ENCODE measurements around the gene ALPI.

Gene ALPI

DNA sequence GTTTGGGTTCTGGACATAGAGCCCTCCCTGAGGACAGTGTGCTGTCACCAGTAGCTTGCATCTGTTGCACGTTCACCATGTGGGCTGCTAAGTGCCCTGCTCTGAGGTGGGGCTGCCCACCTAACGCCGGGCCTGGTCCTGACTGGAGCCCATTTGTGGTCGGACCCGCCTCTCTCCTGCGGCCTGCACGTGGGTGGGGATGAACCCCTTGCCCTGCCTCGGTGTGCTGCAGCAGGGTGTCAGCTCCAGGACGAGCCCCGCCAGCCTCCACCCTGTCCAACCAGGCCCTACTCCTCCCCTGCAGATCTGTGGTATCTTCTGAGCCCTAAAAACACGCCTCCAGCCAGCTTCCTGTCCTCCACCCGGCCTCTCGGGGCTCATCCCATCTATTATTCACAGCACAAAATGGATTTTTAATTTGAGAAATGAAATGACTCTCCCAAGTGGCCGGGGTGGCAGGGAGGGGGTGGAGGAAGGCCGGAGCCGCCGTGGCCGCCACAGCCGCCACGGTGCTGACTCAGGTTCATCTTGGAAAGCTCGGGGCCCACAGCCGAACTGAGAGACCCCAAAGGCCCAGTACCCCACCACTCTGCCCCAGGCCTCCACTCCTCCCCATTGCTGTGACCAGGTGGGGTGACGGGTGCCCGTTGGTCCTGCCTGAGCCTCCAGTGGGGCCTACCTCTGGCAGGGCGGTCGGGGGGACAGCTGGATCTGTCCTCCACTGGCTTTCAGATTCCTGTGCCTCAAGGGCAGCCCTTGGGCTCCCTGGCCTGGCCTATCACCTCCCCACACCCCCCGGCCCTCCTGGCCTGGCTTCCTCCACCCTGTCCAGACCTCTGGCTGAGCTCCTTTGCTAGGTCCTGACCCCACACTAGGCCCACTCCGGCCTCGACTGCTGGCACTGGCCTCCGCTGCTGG lies 34.5 kb downstream of the ALPI start:
- H4K20me1 ChIP-seq (ENCODE audit: insufficient read depth, low read length): no peaks in the 10 kb centered on the region; the same call in none of the 2 replicates
- TF ChIP-seq EZH2 (IDR thresholded peaks at IDR 0.05; ENCODE audit: borderline replicate concordance, low read depth, low read length, severe bottlenecking): no peak
- TF ChIP-seq, protein P1, sequence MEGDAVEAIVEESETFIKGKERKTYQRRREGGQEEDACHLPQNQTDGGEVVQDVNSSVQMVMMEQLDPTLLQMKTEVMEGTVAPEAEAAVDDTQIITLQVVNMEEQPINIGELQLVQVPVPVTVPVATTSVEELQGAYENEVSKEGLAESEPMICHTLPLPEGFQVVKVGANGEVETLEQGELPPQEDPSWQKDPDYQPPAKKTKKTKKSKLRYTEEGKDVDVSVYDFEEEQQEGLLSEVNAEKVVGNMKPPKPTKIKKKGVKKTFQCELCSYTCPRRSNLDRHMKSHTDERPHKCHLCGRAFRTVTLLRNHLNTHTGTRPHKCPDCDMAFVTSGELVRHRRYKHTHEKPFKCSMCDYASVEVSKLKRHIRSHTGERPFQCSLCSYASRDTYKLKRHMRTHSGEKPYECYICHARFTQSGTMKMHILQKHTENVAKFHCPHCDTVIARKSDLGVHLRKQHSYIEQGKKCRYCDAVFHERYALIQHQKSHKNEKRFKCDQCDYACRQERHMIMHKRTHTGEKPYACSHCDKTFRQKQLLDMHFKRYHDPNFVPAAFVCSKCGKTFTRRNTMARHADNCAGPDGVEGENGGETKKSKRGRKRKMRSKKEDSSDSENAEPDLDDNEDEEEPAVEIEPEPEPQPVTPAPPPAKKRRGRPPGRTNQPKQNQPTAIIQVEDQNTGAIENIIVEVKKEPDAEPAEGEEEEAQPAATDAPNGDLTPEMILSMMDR (IDR thresholded peaks at IDR 0.05; ENCODE audit: borderline replicate concordance, extremely low read depth, low read length, poor library complexity, severe bottlenecking): no peak

DNA sequence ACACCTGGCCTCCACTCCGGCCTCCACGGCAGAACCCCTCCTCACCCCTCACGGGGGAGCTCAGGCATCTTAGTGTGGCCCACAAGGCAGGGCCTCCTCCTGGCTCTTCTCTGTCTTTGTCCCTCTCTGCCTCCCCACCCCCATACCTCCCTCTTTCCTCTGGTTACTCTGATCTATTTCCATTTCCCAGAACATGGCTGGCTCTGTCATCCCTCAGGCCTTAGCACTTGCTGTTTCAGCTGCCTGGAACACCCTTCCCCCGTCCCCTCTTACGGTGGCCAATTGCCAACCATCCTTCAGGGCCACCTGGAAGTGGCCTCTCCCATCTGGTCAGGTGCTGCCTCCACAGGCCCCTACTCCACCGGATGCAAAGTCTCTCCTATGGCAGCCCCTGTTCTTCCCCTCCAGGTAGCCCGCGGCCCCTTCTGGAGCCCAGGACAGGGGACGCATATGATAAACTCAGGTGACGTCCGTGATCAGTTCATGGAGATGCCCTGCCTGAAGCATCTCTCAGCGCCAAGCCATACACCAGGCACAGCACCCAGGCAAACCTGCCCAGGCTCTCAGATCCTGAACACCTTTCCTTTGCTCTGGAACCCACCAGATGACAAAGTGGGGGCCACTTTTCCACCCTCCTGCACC lies 35.3 kb downstream of the ALPI start:
- Histone ChIP-seq H3K79me2 (ENCODE audit: insufficient read depth, low read length) (no peaks in the 10 kb centered on the region), H3K36me3 (ENCODE audit: insufficient read depth, low read length) (no peaks in the 10 kb centered on the region), H2AFZ (ENCODE audit: low read depth, low read length) (no peak overlapping the region), H3K4me2 (ENCODE audit: insufficient read depth, low read length) (no peak overlapping the region), H3K9ac (ENCODE audit: low read depth, low read length) (no peak overlapping the region), H3K4me1 (ENCODE audit: insufficient read depth, low read length) (no peaks in the 10 kb centered on the region), H3K4me3 (ENCODE audit: low read depth in 1 of 2, low read length in 2 of 2) (no peak overlapping the region), H3K9me3 (ENCODE audit: insufficient read depth, low read length, severe bottlenecking) (no peaks in the 10 kb centered on the region), H4K20me1 (ENCODE audit: insufficient read depth, low read length) (no peaks in the 10 kb centered on the region; the same call in none of the 2 replicates), H3K27ac (ENCODE audit: low read length) (no peak overlapping the region), H3K27me3 (ENCODE audit: insufficient read depth, low read length, poor library complexity) (peaks cover 3% of the 10 kb centered on the region)
- DNase-seq (no peak), ATAC-seq (ENCODE audit: insufficient read depth, low read depth) (no peak)
- TF ChIP-seq, protein P1 (IDR thresholded peaks at IDR 0.05; ENCODE audit: borderline replicate concordance, extremely low read depth, low read length, poor library complexity, severe bottlenecking): no peak
- TF ChIP-seq EZH2 (IDR thresholded peaks at IDR 0.05; ENCODE audit: borderline replicate concordance, low read depth, low read length, severe bottlenecking): no peak

More for the DNA sequence above, 34.5 kb downstream of the ALPI start:
- Histone ChIP-seq H3K9ac (ENCODE audit: low read depth, low read length) (no peak overlapping the region), H3K27me3 (ENCODE audit: insufficient read depth, low read length, poor library complexity) (peaks cover 1% of the 10 kb centered on the region), H2AFZ (ENCODE audit: low read depth, low read length) (no peak overlapping the region), H3K27ac (ENCODE audit: low read length) (no peak overlapping the region), H3K9me3 (ENCODE audit: insufficient read depth, low read length, severe bottlenecking) (no peaks in the 10 kb centered on the region), H3K4me2 (ENCODE audit: insufficient read depth, low read length) (no peak overlapping the region), H3K4me3 (ENCODE audit: low read depth in 1 of 2, low read length in 2 of 2) (no peak overlapping the region), H3K79me2 (ENCODE audit: insufficient read depth, low read length) (no peaks in the 10 kb centered on the region), H3K36me3 (ENCODE audit: insufficient read depth, low read length) (no peaks in the 10 kb centered on the region), H3K4me1 (ENCODE audit: insufficient read depth, low read length) (no peaks in the 10 kb centered on the region)
- no peak for DNase-seq
- ATAC-seq (ENCODE audit: insufficient read depth, low read depth): no peak

DNA sequence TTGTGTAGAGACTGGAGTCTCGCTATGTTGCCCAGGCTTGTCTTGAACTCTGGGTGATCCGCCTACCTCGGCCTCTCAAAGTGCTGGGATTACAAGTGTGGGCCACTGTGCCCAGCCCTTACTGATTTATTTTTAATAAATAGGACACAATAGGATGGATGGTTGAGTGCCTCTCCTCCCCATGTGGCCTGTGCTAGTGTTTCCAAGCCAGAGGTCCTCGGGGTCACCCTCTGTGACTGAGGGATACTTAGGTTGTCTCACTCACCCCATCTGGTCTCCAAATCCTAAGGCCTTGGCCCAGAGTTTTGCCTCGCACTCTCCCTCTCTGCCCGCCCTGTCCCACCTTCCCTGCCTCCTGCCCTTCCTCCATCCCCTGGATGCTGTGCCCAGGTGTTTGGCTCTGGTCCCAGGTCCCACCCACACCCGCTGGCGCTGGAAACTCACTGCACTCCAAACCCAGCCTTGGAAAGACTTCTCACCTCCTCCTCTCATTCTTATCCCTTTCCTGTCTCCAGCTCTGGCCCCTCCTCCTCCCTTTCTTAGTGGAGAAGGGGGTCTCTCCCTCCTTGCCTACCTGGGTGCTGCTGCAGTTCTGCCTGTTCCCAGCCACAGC lies 36.4 kb downstream of the ALPI start:
- Histone ChIP-seq H3K27ac (ENCODE audit: low read length) (no peak overlapping the region), H3K4me1 (ENCODE audit: insufficient read depth, low read length) (no peaks in the 10 kb centered on the region), H4K20me1 (ENCODE audit: insufficient read depth, low read length) (no peaks in the 10 kb centered on the region; the same call in none of the 2 replicates), H3K27me3 (ENCODE audit: insufficient read depth, low read length, poor library complexity) (peaks cover 3% of the 10 kb centered on the region), H3K36me3 (ENCODE audit: insufficient read depth, low read length) (no peaks in the 10 kb centered on the region), H3K79me2 (ENCODE audit: insufficient read depth, low read length) (no peaks in the 10 kb centered on the region), H3K4me2 (ENCODE audit: insufficient read depth, low read length) (no peak overlapping the region), H3K9me3 (ENCODE audit: insufficient read depth, low read length, severe bottlenecking) (no peaks in the 10 kb centered on the region), H3K4me3 (ENCODE audit: low read depth in 1 of 2, low read length in 2 of 2) (no peak overlapping the region), H3K9ac (ENCODE audit: low read depth, low read length) (no peak overlapping the region), H2AFZ (ENCODE audit: low read depth, low read length) (no peak overlapping the region)
- no peak for TF ChIP-seq EZH2 (IDR thresholded peaks at IDR 0.05; ENCODE audit: borderline replicate concordance, low read depth, low read length, severe bottlenecking)
- TF ChIP-seq, protein P1 (IDR thresholded peaks at IDR 0.05; ENCODE audit: borderline replicate concordance, extremely low read depth, low read length, poor library complexity, severe bottlenecking): no peak
- DNase-seq (no peak), ATAC-seq (ENCODE audit: insufficient read depth, low read depth) (no peak)

All from DND-41 (cell line).